ENCODE measurements around the gene SULT1A2. TPM values are rescaled to one million over a fixed set of nuclear protein-coding genes. Genes with fewer than 3 reads are reported as not detected.

The SULT1A2 gene
- total and polyA plus RNA-seq, 2 of the 13 experiments (the other 11 are each of a cell fraction or from before 2014, with no cell fraction given), result 33.0 to 34.2 TPM

DNA sequence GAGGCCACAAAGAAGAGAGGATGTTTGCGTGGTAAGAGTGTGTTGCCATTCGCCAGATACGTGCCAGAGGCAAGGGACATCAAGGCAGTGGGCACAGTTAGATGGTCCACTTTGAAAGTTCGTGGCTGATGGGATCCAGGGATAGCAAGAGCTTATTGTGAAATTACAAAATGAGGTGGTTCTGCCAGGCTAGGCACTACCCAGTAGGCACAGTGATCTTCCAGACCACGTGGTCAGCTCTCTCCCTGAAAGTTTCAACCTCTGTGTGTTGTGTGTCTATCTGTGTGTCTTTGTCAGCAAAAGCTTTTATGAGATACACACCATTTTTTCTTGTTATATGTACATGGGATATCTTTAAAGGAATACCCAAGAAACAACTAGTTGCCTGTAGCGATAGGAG lies 33.6 kb downstream of the SULT1A2 start:
- Histone ChIP-seq H3K36me3 (replicated peaks in 1 of 2; ENCODE audit: control insufficient read depth in 1 of 2, insufficient read depth in 2 of 2, low read length in 2 of 2) (peaks cover 4 to 7% of the 10 kb centered on the region in 2 experiments; a peak in 3 of 5 replicates), H3K4me2 (ENCODE audit: low read depth, low read length) (no peak overlapping the region), H3K27ac (ENCODE audit: extremely low read length, insufficient read depth, low read length) (no peak overlapping the region), H3K4me1 (ENCODE audit: insufficient read depth, low read length) (peaks cover 9% of the 10 kb centered on the region), H3K9me3 (ENCODE audit: low read length) (peaks cover 10% of the 10 kb centered on the region), H3K27me3 (ENCODE audit: control insufficient read depth in 1 of 2, insufficient read depth in 2 of 2, low read length in 2 of 2) (no peaks in the 10 kb centered on the region), H2AFZ (ENCODE audit: low read length) (no peak overlapping the region), H4K20me1 (ENCODE audit: insufficient read depth, low read length) (no peaks in the 10 kb centered on the region), H3K79me2 (ENCODE audit: insufficient read depth, low read length) (peaks cover 7% of the 10 kb centered on the region), H3K9ac (ENCODE audit: insufficient read depth, low read depth, low read length) (no peak overlapping the region), H3K4me3 (replicated peaks in 1 of 3; ENCODE audit: insufficient read depth in 1 of 3, low read depth in 2 of 3, low read length in 3 of 3) (no peak overlapping the region)
- in situ Hi-C loops (cut with HindIII; ENCODE audit: extremely low pct_ligation_motif_present, low pct_unique_long_range_greater_than_20kb) (no loop called here), intact Hi-C loops (cut with micrococcal nuclease; ENCODE audit: unreplicated experiment) (no loop called here)
- 94% methylated on average over 6 of the region's 6 CpGs for WGBS (ENCODE audit: low lambda C conversion rate)
- BruUV-seq (replicated peaks), result no TSS peak
- no peak for FAIRE-seq
- CTCF ChIA-PET (ENCODE audit: low intra/inter-chr PET ratio, low total read pairs), result no interaction called here
- no peak for DNase-seq (ENCODE audit: low spot score)
- no peak for ATAC-seq
- POLR2A ChIA-PET, result no interaction called here
- TF ChIP-seq HNRNPLL (IDR thresholded peaks at IDR 0.05; ENCODE audit: low read depth, low read length, poor library complexity, severe bottlenecking) (no peak), HNRNPUL1 (IDR thresholded peaks at IDR 0.05; ENCODE audit: low read depth, low read length) (no peak), ZNF180 (CRISPR knock-in tag; IDR thresholded peaks at IDR 0.05; ENCODE audit: borderline replicate concordance, low read depth) (no peak), ETV5 (CRISPR knock-in tag; IDR thresholded peaks at IDR 0.05; ENCODE audit: borderline replicate concordance) (no peak), TSC22D2 (CRISPR knock-in tag; IDR thresholded peaks at IDR 0.05; ENCODE audit: borderline replicate concordance) (no peak), ZNF709 (CRISPR knock-in tag; IDR thresholded peaks at IDR 0.05) (no peak), SCMH1 (CRISPR knock-in tag; IDR thresholded peaks at IDR 0.05; ENCODE audit: borderline replicate concordance) (no peak), FOXP1 (IDR thresholded peaks at IDR 0.05) (no peak), FOXP1 (CRISPR knock-in tag; IDR thresholded peaks at IDR 0.05) (no peak)
- TF ChIP-seq, protein P1, sequence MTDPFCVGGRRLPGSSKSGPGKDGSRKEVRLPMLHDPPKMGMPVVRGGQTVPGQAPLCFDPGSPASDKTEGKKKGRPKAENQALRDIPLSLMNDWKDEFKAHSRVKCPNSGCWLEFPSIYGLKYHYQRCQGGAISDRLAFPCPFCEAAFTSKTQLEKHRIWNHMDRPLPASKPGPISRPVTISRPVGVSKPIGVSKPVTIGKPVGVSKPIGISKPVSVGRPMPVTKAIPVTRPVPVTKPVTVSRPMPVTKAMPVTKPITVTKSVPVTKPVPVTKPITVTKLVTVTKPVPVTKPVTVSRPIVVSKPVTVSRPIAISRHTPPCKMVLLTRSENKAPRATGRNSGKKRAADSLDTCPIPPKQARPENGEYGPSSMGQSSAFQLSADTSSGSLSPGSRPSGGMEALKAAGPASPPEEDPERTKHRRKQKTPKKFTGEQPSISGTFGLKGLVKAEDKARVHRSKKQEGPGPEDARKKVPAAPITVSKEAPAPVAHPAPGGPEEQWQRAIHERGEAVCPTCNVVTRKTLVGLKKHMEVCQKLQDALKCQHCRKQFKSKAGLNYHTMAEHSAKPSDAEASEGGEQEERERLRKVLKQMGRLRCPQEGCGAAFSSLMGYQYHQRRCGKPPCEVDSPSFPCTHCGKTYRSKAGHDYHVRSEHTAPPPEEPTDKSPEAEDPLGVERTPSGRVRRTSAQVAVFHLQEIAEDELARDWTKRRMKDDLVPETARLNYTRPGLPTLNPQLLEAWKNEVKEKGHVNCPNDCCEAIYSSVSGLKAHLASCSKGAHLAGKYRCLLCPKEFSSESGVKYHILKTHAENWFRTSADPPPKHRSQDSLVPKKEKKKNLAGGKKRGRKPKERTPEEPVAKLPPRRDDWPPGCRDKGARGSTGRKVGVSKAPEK (CRISPR knock-in tag; IDR thresholded peaks at IDR 0.05; ENCODE audit: borderline replicate concordance), result no peak
- TF ChIP-seq, protein P2, sequence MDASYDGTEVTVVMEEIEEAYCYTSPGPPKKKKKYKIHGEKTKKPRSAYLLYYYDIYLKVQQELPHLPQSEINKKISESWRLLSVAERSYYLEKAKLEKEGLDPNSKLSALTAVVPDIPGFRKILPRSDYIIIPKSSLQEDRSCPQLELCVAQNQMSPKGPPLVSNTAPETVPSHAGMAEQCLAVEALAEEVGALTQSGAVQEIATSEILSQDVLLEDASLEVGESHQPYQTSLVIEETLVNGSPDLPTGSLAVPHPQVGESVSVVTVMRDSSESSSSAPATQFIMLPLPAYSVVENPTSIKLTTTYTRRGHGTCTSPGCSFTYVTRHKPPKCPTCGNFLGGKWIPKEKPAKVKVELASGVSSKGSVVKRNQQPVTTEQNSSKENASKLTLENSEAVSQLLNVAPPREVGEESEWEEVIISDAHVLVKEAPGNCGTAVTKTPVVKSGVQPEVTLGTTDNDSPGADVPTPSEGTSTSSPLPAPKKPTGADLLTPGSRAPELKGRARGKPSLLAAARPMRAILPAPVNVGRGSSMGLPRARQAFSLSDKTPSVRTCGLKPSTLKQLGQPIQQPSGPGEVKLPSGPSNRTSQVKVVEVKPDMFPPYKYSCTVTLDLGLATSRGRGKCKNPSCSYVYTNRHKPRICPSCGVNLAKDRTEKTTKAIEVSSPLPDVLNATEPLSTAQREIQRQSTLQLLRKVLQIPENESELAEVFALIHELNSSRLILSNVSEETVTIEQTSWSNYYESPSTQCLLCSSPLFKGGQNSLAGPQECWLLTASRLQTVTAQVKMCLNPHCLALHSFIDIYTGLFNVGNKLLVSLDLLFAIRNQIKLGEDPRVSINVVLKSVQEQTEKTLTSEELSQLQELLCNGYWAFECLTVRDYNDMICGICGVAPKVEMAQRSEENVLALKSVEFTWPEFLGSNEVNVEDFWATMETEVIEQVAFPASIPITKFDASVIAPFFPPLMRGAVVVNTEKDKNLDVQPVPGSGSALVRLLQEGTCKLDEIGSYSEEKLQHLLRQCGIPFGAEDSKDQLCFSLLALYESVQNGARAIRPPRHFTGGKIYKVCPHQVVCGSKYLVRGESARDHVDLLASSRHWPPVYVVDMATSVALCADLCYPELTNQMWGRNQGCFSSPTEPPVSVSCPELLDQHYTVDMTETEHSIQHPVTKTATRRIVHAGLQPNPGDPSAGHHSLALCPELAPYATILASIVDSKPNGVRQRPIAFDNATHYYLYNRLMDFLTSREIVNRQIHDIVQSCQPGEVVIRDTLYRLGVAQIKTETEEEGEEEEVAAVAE (CRISPR knock-in tag; IDR thresholded peaks at IDR 0.05; ENCODE audit: borderline replicate concordance), result no peak
- TF ChIP-seq, protein P3, sequence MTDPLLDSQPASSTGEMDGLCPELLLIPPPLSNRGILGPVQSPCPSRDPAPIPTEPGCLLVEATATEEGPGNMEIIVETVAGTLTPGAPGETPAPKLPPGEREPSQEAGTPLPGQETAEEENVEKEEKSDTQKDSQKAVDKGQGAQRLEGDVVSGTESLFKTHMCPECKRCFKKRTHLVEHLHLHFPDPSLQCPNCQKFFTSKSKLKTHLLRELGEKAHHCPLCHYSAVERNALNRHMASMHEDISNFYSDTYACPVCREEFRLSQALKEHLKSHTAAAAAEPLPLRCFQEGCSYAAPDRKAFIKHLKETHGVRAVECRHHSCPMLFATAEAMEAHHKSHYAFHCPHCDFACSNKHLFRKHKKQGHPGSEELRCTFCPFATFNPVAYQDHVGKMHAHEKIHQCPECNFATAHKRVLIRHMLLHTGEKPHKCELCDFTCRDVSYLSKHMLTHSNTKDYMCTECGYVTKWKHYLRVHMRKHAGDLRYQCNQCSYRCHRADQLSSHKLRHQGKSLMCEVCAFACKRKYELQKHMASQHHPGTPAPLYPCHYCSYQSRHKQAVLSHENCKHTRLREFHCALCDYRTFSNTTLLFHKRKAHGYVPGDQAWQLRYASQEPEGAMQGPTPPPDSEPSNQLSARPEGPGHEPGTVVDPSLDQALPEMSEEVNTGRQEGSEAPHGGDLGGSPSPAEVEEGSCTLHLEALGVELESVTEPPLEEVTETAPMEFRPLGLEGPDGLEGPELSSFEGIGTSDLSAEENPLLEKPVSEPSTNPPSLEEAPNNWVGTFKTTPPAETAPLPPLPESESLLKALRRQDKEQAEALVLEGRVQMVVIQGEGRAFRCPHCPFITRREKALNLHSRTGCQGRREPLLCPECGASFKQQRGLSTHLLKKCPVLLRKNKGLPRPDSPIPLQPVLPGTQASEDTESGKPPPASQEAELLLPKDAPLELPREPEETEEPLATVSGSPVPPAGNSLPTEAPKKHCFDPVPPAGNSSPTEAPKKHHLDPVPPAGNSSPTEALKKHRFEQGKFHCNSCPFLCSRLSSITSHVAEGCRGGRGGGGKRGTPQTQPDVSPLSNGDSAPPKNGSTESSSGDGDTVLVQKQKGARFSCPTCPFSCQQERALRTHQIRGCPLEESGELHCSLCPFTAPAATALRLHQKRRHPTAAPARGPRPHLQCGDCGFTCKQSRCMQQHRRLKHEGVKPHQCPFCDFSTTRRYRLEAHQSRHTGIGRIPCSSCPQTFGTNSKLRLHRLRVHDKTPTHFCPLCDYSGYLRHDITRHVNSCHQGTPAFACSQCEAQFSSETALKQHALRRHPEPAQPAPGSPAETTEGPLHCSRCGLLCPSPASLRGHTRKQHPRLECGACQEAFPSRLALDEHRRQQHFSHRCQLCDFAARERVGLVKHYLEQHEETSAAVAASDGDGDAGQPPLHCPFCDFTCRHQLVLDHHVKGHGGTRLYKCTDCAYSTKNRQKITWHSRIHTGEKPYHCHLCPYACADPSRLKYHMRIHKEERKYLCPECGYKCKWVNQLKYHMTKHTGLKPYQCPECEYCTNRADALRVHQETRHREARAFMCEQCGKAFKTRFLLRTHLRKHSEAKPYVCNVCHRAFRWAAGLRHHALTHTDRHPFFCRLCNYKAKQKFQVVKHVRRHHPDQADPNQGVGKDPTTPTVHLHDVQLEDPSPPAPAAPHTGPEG (CRISPR knock-in tag; IDR thresholded peaks at IDR 0.05), result no peak
